HL-60 (cell line): ENCODE measurements around the gene HPSE.

Source experiments
- DNase-seq, 2 experiments: peaks; one replicate each; pipeline ENCODE4 v3.0.0-alpha.2; 2010 to 2020; ENCODE audit warnings: low read depth in 1 of 2, low spot score in 1 of 2
- H3K27ac ChIP-seq: fragments of 250-450 bp; sonication (Bioruptor Pico); replicated peaks from 2 replicates; pipeline ENCODE4 v1.5.1; 2020; ENCODE audit warnings: mild to moderate bottlenecking, moderate library complexity
- H3K27me3 ChIP-seq: fragments of 250-450 bp; sonication (Bioruptor Pico); 2 replicates; pipeline ENCODE4 v1.5.1; 2021; ENCODE audit warnings: mild to moderate bottlenecking, moderate library complexity; ENCODE audit not compliant: insufficient read depth, poor library complexity, severe bottlenecking
- H3K4me3 ChIP-seq: replicated peaks from 2 replicates; pipeline ENCODE4 v1.5.1; 2011; ENCODE audit warnings: mild to moderate bottlenecking, control low read depth, low read length; ENCODE audit not compliant: insufficient read depth
- GABPA ChIP-seq: IDR thresholded peaks from 2 replicates; pipeline ENCODE4 v1.6.1; 2012; ENCODE audit warnings: low read depth
- POLR2AphosphoS5 ChIP-seq: IDR thresholded peaks from 2 replicates; pipeline ENCODE4 v1.6.1; 2012; ENCODE audit warnings: low read depth
- SPI1 ChIP-seq: IDR thresholded peaks from 2 replicates; pipeline ENCODE4 v1.6.1; 2012; ENCODE audit warnings: low read depth, mild to moderate bottlenecking, borderline replicate concordance
- TF ChIP-seq, protein P1 (sequence below): IDR thresholded peaks from one replicate; pipeline ENCODE4 v1.5.1; 2011; ENCODE audit warnings: low read length, control low read depth, inconsistent platforms; ENCODE audit not compliant: insufficient read depth
- TF ChIP-seq, protein P2 (sequence below): IDR thresholded peaks from 2 replicates; pipeline ENCODE4 v1.6.1; 2012; ENCODE audit warnings: low read depth; ENCODE audit not compliant: insufficient replicate concordance

Gene HPSE

DNA sequence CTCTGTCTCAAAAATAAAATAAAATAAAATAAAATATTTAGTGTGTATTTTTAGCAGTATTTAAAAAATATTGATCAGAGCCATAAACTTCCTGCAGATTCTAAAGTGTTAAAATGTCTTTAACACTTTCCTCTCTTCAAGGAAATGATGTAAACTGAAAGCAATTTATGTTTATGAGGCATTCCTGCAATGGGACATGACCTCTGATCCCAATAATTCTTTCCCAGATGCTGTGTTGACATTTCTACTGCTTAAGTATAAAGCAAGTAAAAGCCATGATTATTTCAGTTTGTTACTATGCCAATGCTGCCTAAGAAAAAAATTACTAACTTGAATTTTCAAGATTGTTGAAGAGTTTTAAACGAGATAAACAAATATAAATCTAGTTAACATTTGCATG, 79.1 kb downstream of the HPSE start:
- Histone ChIP-seq H3K27me3 (no peaks in the 10 kb centered on the region), H3K27ac (no peak overlapping the region; the same call in 1 of the 2 replicates), H3K4me3 (no peak overlapping the region)
- TF ChIP-seq POLR2AphosphoS5 (no peak), GABPA (no peak), SPI1 (no peak)
- TF ChIP-seq, protein P1, sequence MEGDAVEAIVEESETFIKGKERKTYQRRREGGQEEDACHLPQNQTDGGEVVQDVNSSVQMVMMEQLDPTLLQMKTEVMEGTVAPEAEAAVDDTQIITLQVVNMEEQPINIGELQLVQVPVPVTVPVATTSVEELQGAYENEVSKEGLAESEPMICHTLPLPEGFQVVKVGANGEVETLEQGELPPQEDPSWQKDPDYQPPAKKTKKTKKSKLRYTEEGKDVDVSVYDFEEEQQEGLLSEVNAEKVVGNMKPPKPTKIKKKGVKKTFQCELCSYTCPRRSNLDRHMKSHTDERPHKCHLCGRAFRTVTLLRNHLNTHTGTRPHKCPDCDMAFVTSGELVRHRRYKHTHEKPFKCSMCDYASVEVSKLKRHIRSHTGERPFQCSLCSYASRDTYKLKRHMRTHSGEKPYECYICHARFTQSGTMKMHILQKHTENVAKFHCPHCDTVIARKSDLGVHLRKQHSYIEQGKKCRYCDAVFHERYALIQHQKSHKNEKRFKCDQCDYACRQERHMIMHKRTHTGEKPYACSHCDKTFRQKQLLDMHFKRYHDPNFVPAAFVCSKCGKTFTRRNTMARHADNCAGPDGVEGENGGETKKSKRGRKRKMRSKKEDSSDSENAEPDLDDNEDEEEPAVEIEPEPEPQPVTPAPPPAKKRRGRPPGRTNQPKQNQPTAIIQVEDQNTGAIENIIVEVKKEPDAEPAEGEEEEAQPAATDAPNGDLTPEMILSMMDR = no peak
- TF ChIP-seq, protein P2, sequence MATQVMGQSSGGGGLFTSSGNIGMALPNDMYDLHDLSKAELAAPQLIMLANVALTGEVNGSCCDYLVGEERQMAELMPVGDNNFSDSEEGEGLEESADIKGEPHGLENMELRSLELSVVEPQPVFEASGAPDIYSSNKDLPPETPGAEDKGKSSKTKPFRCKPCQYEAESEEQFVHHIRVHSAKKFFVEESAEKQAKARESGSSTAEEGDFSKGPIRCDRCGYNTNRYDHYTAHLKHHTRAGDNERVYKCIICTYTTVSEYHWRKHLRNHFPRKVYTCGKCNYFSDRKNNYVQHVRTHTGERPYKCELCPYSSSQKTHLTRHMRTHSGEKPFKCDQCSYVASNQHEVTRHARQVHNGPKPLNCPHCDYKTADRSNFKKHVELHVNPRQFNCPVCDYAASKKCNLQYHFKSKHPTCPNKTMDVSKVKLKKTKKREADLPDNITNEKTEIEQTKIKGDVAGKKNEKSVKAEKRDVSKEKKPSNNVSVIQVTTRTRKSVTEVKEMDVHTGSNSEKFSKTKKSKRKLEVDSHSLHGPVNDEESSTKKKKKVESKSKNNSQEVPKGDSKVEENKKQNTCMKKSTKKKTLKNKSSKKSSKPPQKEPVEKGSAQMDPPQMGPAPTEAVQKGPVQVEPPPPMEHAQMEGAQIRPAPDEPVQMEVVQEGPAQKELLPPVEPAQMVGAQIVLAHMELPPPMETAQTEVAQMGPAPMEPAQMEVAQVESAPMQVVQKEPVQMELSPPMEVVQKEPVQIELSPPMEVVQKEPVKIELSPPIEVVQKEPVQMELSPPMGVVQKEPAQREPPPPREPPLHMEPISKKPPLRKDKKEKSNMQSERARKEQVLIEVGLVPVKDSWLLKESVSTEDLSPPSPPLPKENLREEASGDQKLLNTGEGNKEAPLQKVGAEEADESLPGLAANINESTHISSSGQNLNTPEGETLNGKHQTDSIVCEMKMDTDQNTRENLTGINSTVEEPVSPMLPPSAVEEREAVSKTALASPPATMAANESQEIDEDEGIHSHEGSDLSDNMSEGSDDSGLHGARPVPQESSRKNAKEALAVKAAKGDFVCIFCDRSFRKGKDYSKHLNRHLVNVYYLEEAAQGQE = no peak
- no peak for DNase-seq

DNA sequence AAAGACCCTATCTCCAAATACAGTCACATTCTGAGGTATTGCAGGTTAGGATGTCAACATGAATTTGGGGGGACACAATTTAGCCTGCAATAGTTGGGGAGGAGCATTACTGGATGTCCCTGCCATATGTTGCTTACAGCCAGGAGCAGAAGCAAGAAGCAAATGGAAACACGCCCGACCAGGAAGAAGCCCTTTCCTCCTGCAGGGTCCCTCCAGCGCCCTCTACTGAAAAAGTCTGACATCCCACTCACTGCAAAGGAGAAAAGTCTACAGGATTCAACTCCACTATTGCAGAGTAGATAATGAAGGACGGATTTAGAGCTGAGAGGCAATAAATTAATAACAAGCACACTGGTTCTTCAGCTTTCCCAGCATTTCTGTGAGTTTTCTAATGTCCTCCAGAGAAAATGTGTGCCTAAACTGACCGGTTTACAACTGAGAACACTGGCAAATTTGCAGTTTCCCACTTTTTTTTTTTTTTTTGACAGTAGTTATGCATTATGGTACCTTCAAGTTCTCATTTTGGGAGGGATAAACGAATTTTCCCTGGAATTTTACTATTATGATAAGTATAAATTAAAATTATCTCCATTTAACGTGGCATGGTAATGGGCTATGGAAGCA, 81.8 kb downstream of the HPSE start:
- TF ChIP-seq POLR2AphosphoS5 = peak; percentile 32; the same call in 1 of the 2 replicates
- TF ChIP-seq, protein P2 = no peak
- TF ChIP-seq, protein P1 = peak; percentile 75
- peak; percentile 85 to 92 for DNase-seq
- H3K27ac ChIP-seq = peak overlapping the region; percentile 48
- no peaks in the 10 kb centered on the region for H3K27me3 ChIP-seq
- no peak overlapping the region for H3K4me3 ChIP-seq

DNA sequence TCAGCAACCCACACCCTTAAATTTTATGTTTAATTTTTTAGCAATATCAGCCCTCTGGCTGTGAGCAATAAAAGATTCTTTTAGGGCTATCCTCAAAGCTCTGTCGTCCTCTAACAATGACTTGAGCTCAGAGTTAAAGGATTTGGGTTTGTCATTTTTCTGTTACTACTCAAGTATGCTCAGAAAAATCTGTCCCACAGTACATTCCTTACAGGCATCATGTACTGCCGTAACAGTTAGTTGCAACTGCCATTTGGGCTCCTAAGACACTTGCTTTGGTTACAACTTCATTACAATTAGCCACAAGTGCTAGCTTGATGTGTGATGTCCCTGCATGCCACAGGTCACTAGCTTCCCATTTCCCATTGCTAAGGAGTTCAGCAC, 83.2 kb downstream of the HPSE start:
- H3K27me3 ChIP-seq = no peaks in the 10 kb centered on the region
- TF ChIP-seq, protein P2 = no peak
- TF ChIP-seq POLR2AphosphoS5 (no peak), GABPA (no peak), SPI1 (no peak)
- TF ChIP-seq, protein P1 = no peak

More for the DNA sequence above, 83.2 kb downstream of the HPSE start:
- no peak for DNase-seq
- Histone ChIP-seq H3K4me3 (no peak overlapping the region), H3K27ac (peak overlapping the region; percentile 48)
